ENCODE measurements around the gene ITIH1. TPM values are rescaled to one million over a fixed set of nuclear protein-coding genes. Genes with fewer than 3 reads are reported as not detected.

ITIH1 gene
- total and polyA plus RNA-seq, 2 of the 4 experiments (the other 2 are of a cell fraction), result not detected

DNA sequence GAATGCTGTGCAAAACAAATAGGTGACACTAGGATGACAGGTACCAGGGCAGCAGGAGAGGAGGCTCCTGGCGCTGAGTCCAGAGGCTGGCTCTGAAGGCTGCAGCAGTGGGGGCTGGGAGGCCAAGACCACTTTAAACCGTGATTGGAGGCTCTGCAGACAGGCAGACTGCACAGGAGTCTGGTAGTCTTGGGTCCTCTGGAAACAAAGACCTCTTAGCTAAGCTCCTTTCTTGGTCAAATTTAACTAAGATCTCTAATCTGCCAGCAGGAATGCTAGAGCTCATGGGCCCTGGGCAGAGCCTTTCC, 61.8 kb downstream of the ITIH1 start:
- H3K9me1 ChIP-seq (ENCODE audit: insufficient read depth, low read length), result peaks cover 16% of the 10 kb centered on the region; the same call in 1 of the 2 replicates
- H3K36me3 ChIP-seq (ENCODE audit: control insufficient read depth, insufficient read depth, low read length), result peaks cover 17% of the 10 kb centered on the region; the same call in 1 of the 2 replicates
- H2BK120ac ChIP-seq (ENCODE audit: low read depth, low read length), result no peak overlapping the region
- no peak overlapping the region for H3K4me3 ChIP-seq (ENCODE audit: insufficient read depth, low read depth, low read length)
- no peak overlapping the region for H2AK9ac ChIP-seq (replicated peaks; ENCODE audit: low read depth, low read length, poor library complexity)
- H4K91ac ChIP-seq (ENCODE audit: insufficient read depth, low read depth, low read length), result no peak overlapping the region
- H4K8ac ChIP-seq (ENCODE audit: low read depth in 2 of 2, low read length in 2 of 2), result no peak overlapping the region
- H3K23ac ChIP-seq (ENCODE audit: low read depth, low read length), result no peak overlapping the region
- H4K20me1 ChIP-seq (ENCODE audit: insufficient read depth, low read length), result no peaks in the 10 kb centered on the region; the same call in 1 of the 2 replicates
- intact Hi-C loops (cut with micrococcal nuclease), result no loop called here
- 100% methylated on average over 1 of the region's 2 CpGs; no CpG with 5 or more reads in 1 of the 2 experiments for WGBS, 2 experiments (ENCODE audit: extremely low coverage in 2 of 2, insufficient read length in 1 of 2)
- no peak overlapping the region for H2BK15ac ChIP-seq (ENCODE audit: low read depth, low read length)
- DNase-seq, result no peak
- H3K79me1 ChIP-seq (ENCODE audit: low read depth in 1 of 2, low read length in 2 of 2), result no peaks in the 10 kb centered on the region
- no peak overlapping the region for H3K18ac ChIP-seq (ENCODE audit: low read depth, low read length)
- no peak for TF ChIP-seq MAFK (IDR thresholded peaks at IDR 0.05; ENCODE audit: low read depth, low read length)
- H3K56ac ChIP-seq (ENCODE audit: extremely low read depth, insufficient read depth, low read length), result no peak overlapping the region
- no peak overlapping the region for H3K27ac ChIP-seq (ENCODE audit: insufficient read depth, low read length)
- ATAC-seq (ENCODE audit: low read depth), result no peak
- H3K4me2 ChIP-seq (ENCODE audit: low read depth, low read length), result no peak overlapping the region
- H3K4ac ChIP-seq (ENCODE audit: low read depth, low read length), result no peak overlapping the region
- H2BK5ac ChIP-seq (ENCODE audit: low read depth, low read length, poor library complexity, severe bottlenecking), result no peak overlapping the region
- in situ Hi-C loops (cut with MboI; ENCODE audit: low sequenced_read_pairs), result no loop called here
- POLR2A ChIA-PET (ENCODE audit: unreplicated experiment), result interaction anchor here (0.6 kb wide), 1 partner anchor 57 kb away, joined by 4 read pairs; no protein-coding TSS in a partner anchor
- dilution Hi-C loops (cut with HindIII; ENCODE audit: low sequenced_read_pairs, unreplicated experiment), result no loop called here
- H3K9ac ChIP-seq (ENCODE audit: low read depth, low read length), result no peak overlapping the region
- H3K9me3 ChIP-seq (ENCODE audit: control insufficient read depth, insufficient read depth, low read length), result no peaks in the 10 kb centered on the region
- BruUV-seq (replicated peaks), result no TSS peak
- H3K27me3 ChIP-seq (ENCODE audit: control insufficient read depth, insufficient read depth, low read length), result no peaks in the 10 kb centered on the region
- no peak overlapping the region for H2AK5ac ChIP-seq (ENCODE audit: low read depth, low read length)
- H2AFZ ChIP-seq (replicated peaks; ENCODE audit: low read length, poor library complexity), result no peak overlapping the region
- CTCF ChIA-PET, result no interaction called here
- H2BK20ac ChIP-seq (ENCODE audit: low read depth, low read length), result no peak overlapping the region
- H3K4me1 ChIP-seq (ENCODE audit: control insufficient read depth, insufficient read depth, low read length), result peaks cover 13% of the 10 kb centered on the region; the same call in 1 of the 2 replicates
- H4K5ac ChIP-seq (ENCODE audit: low read depth, low read length), result no peak overlapping the region
- H3K14ac ChIP-seq (replicated peaks; ENCODE audit: low read depth, low read length), result no peak overlapping the region

Data from IMR-90 (cell line).